Mesothelial cell of epicardium (in vitro differentiated cells): ENCODE results near the gene VGF. TPM values are rescaled to one million over a fixed set of nuclear protein-coding genes. Genes with fewer than 3 reads are reported as not detected.

ENCODE experiments used
- DNase-seq, 2 experiments: peaks; one replicate each; pipeline ENCODE4 v3.0.0; 2021; ENCODE audit warnings: low spot score in 2 of 2; ENCODE audit not compliant: unreplicated experiment in 2 of 2
- H3K27ac Mint-ChIP-seq: 2 replicates; pipeline ENCODE4 v1.8.0; 2021; ENCODE audit warnings: mixed read lengths
- H3K27me3 Mint-ChIP-seq: 2 replicates; pipeline ENCODE4 v1.8.0; 2021; ENCODE audit warnings: low read depth, mixed read lengths
- H3K36me3 Mint-ChIP-seq: 2 replicates; pipeline ENCODE4 v1.8.0; 2021; ENCODE audit warnings: mixed read lengths
- H3K4me1 Mint-ChIP-seq: 2 replicates; pipeline ENCODE4 v1.8.0; 2021; ENCODE audit warnings: mixed read lengths
- H3K4me3 Mint-ChIP-seq: 2 replicates; pipeline ENCODE4 v1.8.0; 2021; ENCODE audit warnings: mild to moderate bottlenecking, moderate library complexity, mixed read lengths
- H3K9me3 Mint-ChIP-seq: 2 replicates; pipeline ENCODE4 v1.8.0; 2021; ENCODE audit warnings: mixed read lengths
- total RNA-seq: library from RNA; stranded (reverse); gene quantifications from 3 replicates; pipeline ENCODE4 v1.2.1, GENCODE V29; 2021
- TF ChIP-seq, protein P1 (sequence below): fragments of 200-600 bp; sonication (generic); IDR thresholded peaks from one replicate; pipeline ENCODE4 v1.5.0; 2021; ENCODE audit warnings: antibody characterized with exemption; ENCODE audit not compliant: unreplicated experiment

The VGF gene
- total RNA-seq, 1 donor from 2014 or later = 0.36 TPM

DNA sequence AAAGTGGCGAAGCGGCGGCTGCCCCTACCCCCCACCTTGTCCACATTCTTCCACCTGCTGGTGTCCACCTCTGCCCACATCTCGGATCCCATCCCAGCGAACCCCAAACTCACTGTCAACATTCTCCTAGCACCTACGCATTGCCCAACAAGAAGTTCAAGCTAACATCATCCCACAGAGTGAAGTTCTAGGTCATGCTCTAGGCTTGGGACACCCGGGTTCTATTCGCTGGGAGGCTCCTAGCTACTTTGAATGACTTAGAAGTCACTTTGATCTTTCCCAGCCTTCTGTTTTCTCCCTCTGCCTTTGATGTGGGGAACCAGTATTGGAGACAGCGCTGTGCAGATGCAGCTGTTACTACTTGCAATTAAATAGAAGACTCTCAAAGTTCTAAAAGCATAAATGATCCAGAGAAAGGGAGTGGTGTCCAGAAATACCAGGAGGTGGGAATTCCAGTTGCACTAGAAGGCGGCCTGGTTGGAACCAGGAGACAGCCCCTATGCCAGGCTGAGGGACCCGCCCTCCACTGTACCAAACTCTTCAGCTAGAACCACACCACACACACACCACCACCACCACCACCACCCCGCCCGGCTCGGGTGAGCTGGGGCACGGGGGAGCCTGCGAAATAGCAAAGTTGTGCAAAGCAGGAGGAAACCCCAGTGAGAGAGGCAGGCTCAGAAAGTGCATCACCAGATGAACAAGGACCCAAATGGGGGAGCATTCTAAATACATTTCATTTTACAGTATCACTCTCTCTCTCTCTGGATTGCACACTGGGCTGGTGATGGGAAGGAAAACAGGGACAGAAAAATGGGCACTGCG, 5.5 kb upstream of the VGF start:
- H3K27ac Mint-ChIP-seq = no peak overlapping the region
- H3K27me3 Mint-ChIP-seq = peaks cover 100% of the 10 kb centered on the region
- peak overlapping the region; percentile 30 for H3K4me3 Mint-ChIP-seq
- no peaks in the 10 kb centered on the region for H3K36me3 Mint-ChIP-seq
- TF ChIP-seq, protein P1, sequence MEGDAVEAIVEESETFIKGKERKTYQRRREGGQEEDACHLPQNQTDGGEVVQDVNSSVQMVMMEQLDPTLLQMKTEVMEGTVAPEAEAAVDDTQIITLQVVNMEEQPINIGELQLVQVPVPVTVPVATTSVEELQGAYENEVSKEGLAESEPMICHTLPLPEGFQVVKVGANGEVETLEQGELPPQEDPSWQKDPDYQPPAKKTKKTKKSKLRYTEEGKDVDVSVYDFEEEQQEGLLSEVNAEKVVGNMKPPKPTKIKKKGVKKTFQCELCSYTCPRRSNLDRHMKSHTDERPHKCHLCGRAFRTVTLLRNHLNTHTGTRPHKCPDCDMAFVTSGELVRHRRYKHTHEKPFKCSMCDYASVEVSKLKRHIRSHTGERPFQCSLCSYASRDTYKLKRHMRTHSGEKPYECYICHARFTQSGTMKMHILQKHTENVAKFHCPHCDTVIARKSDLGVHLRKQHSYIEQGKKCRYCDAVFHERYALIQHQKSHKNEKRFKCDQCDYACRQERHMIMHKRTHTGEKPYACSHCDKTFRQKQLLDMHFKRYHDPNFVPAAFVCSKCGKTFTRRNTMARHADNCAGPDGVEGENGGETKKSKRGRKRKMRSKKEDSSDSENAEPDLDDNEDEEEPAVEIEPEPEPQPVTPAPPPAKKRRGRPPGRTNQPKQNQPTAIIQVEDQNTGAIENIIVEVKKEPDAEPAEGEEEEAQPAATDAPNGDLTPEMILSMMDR = no peak
- no peak for DNase-seq
- no peaks in the 10 kb centered on the region for H3K9me3 Mint-ChIP-seq
- peaks cover 35% of the 10 kb centered on the region for H3K4me1 Mint-ChIP-seq

DNA sequence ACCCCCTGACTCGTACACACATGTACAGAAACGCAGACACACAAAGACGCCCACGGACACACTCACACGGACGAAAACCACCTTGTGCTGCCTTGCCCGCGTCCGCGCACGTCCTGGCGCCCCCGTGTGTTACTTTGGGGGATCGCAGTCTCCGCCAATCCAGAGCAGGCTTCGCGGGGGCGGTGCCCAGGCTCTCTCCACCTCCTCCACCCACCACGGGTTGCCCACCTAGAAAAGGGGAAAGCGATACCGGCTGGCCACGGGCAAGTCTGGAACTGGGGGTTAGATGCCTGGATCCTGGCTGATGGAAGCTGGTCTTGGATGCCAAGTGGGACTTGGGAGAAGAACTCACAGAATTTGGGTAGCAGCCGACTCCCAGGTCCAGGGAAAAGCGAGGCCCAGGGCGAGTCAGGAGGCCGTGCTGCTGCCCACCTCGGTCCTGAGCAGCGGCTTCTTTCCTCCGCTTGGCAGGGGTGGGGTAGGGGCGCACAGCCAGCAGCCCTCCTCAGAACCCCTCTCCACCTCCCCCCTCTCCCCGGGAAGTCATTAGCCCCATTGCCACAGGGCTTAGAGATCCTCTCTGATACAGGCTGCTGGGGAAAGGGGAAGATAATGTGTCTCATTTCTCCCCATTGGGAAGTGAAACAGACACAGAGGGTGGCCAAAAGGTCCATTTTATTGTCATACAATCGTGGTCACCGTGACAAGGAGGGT, 4.6 kb upstream of the VGF start:
- peak; percentile 62 to 92 for DNase-seq
- Mint-ChIP-seq H3K27me3 (peaks cover 100% of the 10 kb centered on the region), H3K9me3 (no peaks in the 10 kb centered on the region), H3K4me1 (peaks cover 42% of the 10 kb centered on the region), H3K36me3 (no peaks in the 10 kb centered on the region), H3K4me3 (no peak overlapping the region), H3K27ac (no peak overlapping the region)
- TF ChIP-seq, protein P1 = peak; percentile 79

DNA sequence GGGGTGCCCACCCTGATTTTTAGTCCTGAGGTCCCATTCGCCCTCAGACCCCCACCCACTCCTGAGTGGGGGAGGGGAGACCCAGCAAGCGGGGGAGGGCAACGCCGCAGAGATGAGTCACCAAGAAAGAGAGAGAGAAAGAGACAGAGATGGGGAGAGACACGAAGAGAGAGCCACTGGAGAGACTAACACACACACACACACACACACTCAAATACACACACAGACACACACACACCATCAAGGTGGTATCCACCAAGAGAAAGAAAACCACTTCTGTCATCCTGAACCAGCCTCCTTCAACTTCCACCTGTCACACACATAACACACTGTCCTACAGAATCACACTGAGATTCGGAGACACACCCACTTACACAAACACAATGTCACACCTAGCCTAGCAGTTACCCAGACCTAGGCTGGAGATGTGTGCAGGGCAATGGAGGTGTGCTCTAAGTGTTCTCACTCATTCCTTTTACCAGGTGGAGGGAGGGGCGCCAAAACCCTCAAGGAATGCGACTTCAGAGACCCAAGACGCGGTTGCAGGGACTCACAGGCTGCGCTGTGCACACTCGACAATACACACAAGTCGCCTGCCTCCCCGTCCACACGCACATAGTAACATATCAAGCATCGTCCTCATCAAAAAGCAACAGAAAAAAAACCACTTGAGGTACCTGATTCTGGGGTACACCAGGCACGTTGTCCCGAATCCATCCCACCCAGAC, 3.9 kb upstream of the VGF start:
- peaks cover 48% of the 10 kb centered on the region for H3K4me1 Mint-ChIP-seq
- H3K27ac Mint-ChIP-seq = no peak overlapping the region
- no peaks in the 10 kb centered on the region for H3K9me3 Mint-ChIP-seq
- DNase-seq = no peak
- H3K36me3 Mint-ChIP-seq = no peaks in the 10 kb centered on the region
- TF ChIP-seq, protein P1 = no peak
- no peak overlapping the region for H3K4me3 Mint-ChIP-seq
- peaks cover 100% of the 10 kb centered on the region for H3K27me3 Mint-ChIP-seq

DNA sequence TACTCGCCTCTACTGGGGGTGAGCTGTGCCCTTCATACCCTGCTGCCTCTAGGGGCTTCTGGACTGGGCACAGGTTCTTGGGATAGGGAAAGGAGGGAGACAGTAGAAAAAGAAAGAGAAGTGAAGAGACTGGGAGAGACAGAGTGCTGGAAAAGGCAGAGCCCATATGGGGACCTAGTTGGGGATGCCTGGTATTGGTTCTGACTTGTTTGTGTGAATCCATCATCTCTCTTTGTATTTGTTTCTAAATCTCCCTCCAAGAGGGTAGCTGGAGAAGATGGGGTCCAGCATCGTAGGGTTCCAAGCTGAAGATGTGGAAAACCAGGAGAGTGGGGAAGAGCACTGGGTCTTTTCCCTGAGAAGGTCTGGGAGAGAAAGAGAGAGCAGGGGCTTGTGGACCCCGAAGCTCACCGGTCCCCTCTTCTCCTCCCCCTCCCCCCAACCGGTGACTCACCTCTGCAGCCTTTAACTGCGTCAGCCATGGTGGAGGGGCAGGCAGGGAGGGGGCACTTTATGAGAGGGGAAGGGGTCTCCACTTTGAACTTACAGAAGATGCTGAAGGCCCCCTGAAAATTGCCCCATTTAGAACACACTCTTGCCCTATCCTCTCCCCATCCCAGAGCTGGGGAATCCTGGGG, 3.2 kb upstream of the VGF start:
- Mint-ChIP-seq H3K4me3 (no peak overlapping the region), H3K9me3 (no peaks in the 10 kb centered on the region), H3K27ac (no peak overlapping the region), H3K4me1 (peaks cover 46% of the 10 kb centered on the region), H3K36me3 (no peaks in the 10 kb centered on the region), H3K27me3 (peaks cover 97% of the 10 kb centered on the region)
- TF ChIP-seq, protein P1 = no peak
- no peak for DNase-seq

DNA sequence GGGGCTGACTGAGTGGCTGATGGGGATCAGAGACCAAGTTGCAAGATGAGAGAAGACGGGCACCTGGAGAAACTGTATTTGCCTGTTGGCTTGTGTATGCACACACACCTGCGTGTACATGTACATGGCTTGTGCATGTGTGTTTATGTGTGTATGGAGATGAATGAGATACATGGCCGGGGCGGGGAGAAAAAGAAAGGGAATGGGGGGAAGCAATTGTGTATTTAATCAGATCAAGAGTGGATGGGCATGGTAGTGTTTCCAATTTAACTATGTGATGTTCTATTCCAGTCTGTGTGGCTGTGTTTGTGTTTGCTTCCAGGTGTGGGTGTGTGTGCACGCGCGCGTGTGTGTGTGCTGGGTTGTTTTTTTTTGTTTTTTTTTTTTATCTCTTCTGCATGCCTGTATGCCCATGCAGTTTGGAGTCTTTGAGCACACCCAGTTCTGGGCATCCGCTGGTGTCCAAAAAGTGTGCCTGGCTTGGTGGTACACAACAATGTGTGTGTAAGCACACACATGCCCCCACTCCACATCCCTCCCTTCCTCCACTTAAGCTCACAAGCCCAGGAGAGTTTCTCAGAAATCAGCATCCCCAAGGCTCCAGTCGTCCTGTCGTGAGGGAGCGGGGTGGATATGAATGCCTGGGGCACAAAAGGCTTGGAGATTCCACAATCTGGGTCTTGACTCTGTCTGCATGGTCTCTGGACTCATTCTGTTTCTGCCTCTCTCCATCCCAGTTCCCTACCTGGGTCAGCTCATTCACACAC, 2.5 kb upstream of the VGF start:
- Mint-ChIP-seq H3K27ac (no peak overlapping the region), H3K4me1 (peaks cover 43% of the 10 kb centered on the region), H3K27me3 (peaks cover 93% of the 10 kb centered on the region)

More for the DNA sequence above, 2.5 kb upstream of the VGF start:
- TF ChIP-seq, protein P1 = no peak
- no peaks in the 10 kb centered on the region for H3K9me3 Mint-ChIP-seq
- no peaks in the 10 kb centered on the region for H3K36me3 Mint-ChIP-seq
- DNase-seq = no peak
- H3K4me3 Mint-ChIP-seq = no peak overlapping the region
